Measurements from ENCODE around the gene RSBN1L. TPM values are rescaled to one million over a fixed set of nuclear protein-coding genes. Genes with fewer than 3 reads are reported as not detected.
A peak's percentile ranks its signal among the peaks of the same experiment; 100 is the strongest.
"Not testable (repeated sequence)": the region's sequence is repeated elsewhere in the genome, so short reads cannot be mapped to it uniquely, and the experiment has no call there.

The RSBN1L gene
- 10 to 100 TPM; 14.4 to 22.8 (median 18.3) TPM for polyA plus RNA-seq (ENCODE audit: insufficient read length in 10 of 10)
- long read RNA-seq, donor 1, full-length matches to known transcripts = 2 of 7 reads
- long read RNA-seq, donor 1, partial matches to known transcripts = 5 of 7 reads
- long read RNA-seq, donor 1, other reads (novel, unspliced or antisense) = 0 of 7 reads
- long read RNA-seq, donor 2, full-length matches to known transcripts = 1 of 6 reads
- long read RNA-seq, donor 2, partial matches to known transcripts = 5 of 6 reads
- long read RNA-seq, donor 2, other reads (novel, unspliced or antisense) = 0 of 6 reads
- long read RNA-seq, donor 3 = 0 reads
- long read RNA-seq, donor 4, full-length matches to known transcripts = 1 of 1 reads
- long read RNA-seq, donor 4, partial matches to known transcripts = 0 of 1 reads
- long read RNA-seq, donor 4, other reads (novel, unspliced or antisense) = 0 of 1 reads
- long read RNA-seq, donor 5 = 0 reads
- long read RNA-seq, donor 6, full-length matches to known transcripts = 2 of 2 reads
- long read RNA-seq, donor 6, partial matches to known transcripts = 0 of 2 reads
- long read RNA-seq, donor 6, other reads (novel, unspliced or antisense) = 0 of 2 reads
- long read RNA-seq, donor 7 = 0 reads
- long read RNA-seq, donor 8, full-length matches to known transcripts = 1 of 12 reads
- long read RNA-seq, donor 8, partial matches to known transcripts = 11 of 12 reads
- long read RNA-seq, donor 8, other reads (novel, unspliced or antisense) = 0 of 12 reads
- long read RNA-seq, donor 9 = 0 reads

DNA sequence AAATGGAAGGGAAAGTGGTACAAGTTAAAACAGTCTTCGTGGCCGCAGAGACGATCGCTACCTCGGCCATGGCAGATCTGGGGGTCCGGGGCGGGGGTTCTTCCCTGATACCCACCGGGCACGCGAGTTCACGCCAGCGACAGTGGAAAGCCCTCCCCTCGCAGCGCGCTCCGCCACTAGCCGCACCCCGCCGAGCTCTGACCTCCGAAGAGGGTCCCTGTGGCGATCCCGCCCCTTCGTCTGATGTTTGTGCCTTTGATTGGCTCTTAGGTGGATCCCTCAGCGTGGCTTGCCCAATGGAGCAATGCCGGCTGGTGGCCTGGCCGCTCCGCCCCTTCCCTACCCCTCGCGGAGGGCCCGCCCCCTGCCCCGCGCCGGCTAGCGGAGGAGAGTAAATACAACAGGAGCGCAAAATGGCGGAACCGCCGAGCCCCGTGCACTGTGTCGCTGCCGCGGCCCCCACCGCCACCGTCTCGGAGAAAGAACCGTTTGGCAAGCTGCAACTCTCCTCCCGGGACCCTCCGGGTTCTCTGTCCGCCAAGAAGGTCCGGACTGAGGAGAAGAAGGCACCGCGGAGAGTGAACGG, at the start of gene RSBN1L:
RSBN1L (plus strand) TSS at position 403 of the 586 bp plus-strand sequence; CDS start at position 414, 11 bp downstream.
- peak; percentile 98 to 99 (median 98) for DNase-seq

DNA sequence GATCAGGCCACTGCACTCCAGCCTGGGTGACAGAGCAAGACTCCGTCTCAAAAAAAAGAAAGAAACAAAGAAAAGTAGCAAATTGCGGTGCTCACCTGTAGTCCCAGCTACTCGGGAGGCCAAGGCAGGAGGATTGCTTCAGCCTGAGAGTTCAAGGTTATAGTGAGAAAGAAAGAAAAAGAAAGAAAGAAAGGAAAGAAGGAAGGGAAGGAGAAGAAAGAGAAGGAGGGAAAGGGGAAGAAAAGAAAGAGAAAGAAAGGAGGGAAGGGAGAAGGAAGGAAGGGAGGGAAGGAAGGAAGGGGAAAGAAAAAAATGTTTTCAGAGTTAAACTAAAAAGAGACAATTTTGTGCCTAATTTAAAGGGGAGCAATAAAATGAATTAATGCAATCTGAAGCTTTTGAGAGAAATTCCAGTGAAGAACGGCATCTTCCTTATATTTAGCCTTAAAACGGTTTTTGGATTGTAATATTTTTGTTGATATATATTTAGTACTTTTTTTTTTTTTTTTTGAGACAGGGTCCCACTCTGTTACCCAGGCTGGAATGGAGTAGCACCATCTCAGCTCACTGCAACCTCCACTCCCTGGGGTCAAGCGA, 47.4 kb upstream of the RSBN1L start:
- no peak for DNase-seq

DNA sequence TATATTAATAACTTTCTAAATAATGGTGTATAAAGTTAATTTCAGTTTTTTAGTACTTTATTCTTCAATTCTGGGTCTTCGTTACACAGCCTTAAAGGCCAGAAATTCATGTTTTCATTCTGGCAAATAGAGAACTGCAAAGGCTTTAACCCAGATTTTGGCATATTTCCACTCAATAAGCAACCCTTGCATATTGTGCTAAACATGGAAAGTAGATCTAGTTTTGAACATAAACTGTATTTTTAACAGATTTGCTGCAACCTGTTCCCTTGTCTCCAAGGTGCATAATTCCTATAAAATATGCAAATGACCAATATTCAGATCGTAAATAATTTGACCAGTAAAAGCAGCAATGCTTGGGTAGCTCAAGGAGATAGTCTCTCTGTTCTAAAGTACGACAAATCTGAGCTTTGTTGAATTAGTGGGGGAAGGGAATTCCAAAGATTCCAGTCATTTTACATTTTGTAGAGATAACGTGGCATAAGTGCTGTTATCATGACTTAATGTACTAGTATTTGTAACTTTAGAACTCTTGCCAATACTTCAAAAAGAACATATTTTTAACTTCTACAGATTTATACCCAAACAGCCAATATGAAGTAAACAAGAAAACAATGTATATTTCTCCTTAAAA, 46.4 kb upstream of the RSBN1L start:
- DNase-seq = peak in 1 of 3 donors; percentile 15

DNA sequence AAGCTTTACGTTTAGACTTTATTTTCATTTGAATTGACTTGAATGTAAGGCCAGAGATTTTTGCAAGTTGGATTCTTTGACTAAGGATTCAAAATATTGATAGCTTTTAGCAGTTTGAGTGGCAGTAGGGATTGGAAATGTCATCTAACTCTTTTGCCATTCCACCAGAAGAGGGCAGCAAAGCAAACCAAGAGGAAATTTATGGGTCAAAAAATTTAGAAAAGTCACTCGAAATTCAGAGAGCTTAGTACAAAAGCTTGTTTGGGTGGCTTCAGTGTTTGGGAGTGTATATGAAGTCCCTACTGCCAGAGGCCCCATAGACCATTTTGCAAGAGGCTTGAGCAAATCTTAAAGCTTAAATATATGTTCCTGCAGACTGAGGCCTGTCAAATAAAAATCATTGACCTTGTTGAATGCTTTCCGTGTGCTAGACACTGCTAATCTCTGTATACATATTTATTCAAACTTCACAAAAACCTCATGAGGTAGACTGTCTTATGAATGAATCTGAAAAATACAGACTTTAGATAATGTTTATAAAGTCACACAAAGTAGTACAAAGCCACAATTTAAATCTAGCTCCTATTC, 44.6 kb upstream of the RSBN1L start:
- peak; percentile 22 to 55 (median 34) for DNase-seq

DNA sequence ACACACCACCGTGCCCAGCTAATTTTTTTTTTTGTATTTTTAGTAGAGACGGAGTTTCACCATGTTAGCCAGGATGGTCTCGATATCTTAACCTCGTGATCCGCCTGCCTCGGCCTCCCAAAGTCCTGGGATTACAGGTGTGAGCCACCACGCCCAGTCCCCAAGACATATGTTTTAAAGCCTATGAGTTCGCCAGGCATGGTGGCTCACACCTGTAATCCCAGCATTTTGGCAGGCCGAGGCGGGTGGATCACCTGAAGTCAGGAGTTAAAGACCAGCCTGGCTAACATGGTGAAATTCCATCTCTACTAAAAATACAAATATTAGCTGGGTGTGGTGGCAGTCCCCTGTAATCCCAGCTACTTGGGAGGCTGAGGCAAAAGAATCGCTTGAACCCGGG, 43.4 kb upstream of the RSBN1L start:
- DNase-seq = not testable (repeated sequence)

DNA sequence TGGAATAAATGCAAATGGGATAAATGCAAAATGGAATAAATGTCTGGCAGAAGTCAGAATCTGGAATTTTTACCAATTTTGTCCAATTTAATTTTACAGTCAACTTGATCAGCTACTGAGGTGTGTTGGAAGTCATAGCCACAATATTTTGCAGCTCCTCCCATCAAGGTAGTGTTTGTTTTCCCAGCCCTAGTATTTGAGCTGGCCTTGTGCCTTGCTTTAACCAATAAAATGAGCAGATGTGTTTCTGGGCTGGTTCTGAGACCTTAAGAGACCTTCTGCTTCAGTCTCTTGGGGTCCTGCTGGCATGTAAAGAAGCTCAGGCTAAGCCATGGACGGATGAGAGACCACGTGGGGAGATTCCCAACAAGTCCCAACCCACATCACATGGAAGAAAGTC, 42.7 kb upstream of the RSBN1L start:
- DNase-seq = no peak

DNA sequence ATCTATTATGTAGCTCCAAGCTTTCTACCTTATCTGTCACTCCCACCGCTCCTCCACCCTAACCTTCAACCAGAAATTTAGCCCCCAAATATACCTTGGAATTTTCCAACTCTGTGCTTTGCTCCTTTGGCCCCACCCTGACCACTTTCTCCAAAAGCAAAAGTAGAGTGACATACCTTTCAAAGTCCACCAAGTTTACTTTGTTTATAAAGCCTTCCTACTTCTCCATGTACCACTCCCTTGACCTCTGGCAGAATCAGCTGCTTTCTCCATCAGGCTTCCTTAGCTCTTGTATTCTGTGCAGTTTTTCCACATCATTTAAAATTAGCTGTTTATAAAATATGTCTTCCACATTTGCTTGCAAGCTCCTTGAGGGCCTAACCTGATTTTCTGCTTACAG, 40.9 kb upstream of the RSBN1L start:
- DNase-seq = no peak

DNA sequence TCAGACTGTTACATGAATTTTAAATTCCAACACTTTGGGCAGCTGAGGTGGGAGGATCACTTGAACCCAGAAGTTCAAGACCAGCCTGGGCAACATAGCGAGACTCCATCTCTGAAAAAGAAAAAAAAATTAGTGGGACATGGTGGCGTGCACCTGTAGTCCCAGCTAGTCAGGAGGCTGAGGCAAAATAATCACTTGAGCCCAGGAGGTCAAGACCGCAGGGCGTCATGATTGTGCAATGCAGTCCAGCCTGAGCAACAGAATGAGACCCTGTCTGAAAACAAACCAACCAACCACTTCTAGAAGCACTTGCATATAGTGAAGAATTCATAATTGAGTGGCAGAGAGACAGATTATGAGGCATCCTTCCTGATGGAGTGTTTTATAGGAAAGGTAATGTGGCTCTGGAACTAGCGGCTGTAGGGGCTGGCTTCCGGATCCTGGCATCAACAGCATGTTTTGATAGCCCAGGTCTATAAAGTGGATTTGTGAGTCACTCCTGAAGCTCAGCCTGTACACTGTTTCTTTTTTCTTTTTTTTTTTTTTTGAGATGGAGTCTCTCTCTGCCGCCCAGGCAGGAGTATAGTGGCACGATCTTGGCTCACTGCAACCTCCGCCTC, 40.3 kb upstream of the RSBN1L start:
- DNase-seq = no peak

DNA sequence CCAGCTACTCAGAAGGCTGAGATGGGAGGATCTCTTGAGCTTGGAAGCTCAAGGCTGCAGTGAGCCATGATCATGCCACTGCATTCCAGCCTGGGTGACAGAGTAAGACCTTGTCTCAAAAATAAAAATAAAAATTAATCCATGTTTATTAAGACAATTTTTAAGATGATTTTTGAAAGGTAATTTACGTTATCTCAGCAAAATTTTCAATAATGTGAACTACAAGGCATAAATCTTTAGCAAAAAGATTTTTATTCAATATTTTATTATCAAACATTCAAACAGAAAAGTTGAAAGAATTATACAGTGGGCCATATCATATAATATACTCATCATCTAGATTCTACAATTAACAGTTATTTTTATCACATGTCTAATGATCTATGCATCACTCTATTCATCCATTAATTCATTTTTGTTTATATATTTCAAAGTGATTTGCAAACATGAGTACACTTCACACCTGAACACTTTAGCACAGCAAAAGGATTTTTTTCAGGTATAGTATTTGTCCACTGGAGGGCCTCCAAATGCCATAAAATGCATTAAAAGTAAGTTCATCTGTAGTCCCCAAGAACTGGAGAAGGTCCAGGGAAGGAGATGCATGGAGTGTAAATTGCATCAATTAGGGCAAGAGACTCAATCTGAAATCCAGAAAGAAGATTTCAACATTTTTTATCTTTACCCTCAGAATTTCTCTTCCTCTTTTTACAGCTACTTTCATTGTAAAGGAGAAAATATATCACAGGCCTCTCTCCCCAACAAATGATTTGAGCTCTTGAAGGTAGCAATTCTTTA, 38.6 kb upstream of the RSBN1L start:
- peak; percentile 36 to 60 (median 40) for DNase-seq

DNA sequence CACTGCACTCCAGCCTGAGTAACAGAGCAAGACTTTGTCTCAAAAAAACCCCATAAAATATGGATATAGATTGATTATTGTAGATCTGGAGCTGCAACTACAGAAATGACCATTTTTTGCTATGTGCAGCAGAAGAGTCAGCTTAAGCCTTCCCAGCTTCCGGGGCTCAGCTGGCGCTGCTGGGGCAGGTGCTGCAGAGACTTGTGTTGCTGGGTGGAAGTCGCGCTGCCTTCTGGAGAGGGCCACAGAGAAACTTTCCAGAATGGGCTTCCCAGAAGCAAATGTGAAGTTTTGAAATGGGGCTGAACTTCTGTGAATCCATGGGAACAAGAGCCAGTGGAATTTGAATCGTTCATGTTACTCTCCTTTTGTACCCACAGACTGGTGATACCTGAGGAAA, 37.3 kb upstream of the RSBN1L start:
- DNase-seq = no peak

DNA sequence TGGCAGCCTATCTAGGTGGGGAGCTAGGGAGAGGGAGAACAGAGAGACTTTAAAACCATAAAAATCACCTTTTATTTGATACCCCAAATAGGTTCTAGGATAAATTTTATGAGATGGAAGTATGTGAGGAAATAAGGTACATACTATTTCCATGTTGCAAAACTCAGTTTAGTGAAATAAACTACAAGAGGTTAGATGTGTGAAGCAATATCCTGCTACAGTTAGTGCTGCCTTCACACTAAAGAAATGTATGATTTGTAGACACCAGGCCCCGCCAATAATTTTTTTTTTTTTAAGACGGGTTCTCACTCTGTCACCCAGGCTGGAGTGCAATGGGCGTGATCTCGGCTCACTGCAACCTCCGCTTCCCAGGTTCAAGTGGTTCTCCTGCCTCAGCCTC, 34.4 kb upstream of the RSBN1L start:
- no peak for DNase-seq

DNA sequence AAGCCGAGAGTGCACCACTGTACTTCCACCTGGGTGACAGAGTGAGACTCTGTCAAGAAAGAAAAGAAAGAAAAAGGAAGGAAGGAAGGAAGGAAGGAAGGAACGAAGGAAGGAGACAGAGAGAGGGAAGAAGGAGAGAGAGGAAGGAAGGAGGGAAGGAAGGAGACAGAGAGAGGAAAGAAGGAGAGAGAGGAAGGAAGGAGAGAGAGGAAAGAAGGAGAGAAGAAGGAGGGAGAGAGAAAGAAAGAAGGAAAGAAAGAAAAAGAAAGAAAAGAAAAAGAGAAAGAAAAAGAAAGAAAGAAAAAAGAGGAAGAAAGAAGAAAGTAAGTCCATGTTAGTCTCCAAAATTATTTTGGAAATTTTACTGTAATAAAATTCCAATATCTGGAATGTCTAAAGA, 33.4 kb upstream of the RSBN1L start:
- no peak for DNase-seq

DNA sequence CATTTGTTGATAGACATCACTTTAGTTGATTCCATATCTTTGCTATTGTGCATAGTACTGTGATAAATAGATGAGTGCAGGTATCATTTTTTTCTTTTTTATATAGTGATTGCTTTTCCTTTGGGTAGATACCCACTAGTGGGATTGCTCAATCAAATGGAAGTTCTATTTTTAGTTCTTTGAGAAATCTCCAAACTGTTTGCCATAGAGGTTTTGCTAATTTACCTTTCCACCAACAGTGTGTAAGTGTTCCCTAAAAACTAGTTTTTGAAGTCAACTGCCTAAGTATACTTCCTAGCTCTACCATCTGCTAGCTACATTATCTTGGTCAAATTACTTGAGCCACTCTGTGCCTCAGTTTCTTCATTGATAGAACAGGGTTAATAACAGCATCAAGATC, 31.5 kb upstream of the RSBN1L start:
- DNase-seq = no peak

DNA sequence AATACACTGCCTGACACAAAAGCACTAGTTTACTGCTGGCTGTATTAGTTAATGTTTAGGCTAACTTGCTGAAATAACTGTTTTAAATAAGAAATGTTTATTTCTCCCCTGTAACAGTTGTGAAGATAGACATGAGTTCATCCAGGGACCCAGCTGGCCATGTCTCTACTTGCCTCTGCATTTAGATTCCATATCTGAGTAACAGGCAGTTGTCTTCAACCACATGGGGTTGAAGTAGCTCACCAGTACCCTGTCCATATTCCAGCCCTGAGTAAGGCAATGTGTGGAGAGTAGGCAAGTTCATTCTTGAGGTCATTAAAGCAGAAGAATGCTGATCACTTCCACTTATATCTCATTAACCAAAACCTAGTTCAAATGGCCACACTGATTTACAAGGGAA, 31.1 kb upstream of the RSBN1L start:
- no peak for DNase-seq

DNA sequence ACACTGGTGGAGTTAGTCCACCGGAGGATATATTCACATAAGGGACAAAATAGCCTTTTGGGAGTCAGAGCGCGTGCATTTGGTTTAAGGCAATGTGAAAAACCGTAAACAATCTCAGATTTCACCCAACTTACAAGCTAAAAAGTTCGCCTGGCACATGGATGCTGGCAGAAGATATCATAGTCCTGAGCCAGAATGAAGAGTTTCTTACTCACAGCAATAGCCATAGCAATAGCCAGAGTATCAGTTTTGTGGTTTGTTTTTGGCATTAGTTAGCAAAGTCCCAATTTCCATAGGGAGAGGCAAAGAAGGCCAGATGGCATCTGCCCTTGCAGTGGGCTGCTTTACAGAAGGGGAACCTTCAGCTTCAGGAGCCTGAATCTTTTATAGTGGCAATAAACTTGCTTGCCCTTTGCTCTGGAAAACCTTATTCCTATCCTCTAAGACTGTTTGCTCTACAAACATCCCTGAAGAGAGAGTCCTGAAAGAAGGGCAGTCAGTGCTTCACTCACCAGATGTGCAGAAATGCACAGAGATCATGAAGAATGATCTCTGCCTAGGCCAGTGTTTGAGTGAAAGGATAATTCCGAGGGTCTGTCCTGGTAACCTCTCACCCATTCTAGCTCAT, 28.7 kb upstream of the RSBN1L start:
- DNase-seq = peak in 1 of 3 donors; percentile 41

DNA sequence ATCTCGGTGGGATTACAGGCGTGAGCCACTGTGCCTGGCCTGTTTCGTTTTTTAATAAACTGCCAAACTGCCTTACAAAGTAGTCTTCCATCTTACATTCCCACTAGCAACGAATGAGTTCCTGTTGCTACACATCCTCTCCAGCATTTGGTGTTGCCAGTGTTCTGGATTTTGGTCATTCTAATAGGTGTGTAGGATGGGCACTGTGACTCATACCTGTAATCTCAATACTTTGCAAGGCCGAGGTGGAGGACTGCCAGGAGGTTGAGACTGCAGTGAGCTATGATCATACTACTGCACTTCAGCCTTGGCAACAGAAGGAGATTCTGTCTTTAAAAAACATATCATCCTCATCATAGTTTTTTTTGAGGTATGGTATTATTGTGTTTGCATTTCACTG, 21.4 kb upstream of the RSBN1L start:
- no peak for DNase-seq

DNA sequence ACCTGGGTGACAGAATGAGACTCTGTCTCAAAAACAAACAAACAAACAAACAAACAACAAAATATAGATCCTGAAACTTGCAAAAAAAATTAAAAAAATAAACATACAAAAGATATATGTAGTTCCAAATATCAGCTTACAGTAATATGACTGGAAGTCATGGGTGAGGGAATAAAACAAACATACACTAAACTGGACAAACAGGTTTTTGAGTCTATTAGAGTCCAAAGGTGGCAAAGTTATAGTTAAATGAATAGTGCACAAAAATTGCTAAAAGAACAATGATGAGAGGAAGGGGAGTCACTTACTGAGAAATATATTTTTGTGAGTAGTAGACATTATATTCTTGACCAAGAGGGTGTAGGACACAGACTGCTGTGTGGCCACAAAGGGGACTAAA, 16.7 kb upstream of the RSBN1L start:
- DNase-seq = no peak

DNA sequence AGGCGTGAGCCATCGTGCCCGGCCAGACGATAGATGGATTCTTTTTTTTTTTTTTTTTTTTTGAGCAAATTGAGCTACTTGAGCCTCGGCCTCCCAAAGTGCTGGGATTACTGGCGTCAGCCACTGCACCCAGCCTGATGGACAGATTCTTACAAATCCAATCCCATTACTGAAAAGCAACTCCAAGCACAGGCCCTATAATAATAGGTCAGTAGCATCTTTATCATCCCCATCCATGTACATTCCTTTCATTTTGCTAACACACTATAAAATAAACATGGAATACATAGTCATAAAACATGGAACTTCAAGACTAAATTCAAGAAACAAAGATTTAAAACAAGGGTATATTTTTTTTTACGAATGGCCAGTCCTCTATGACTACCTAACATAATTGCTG, 16.0 kb upstream of the RSBN1L start:
- DNase-seq = no peak

DNA sequence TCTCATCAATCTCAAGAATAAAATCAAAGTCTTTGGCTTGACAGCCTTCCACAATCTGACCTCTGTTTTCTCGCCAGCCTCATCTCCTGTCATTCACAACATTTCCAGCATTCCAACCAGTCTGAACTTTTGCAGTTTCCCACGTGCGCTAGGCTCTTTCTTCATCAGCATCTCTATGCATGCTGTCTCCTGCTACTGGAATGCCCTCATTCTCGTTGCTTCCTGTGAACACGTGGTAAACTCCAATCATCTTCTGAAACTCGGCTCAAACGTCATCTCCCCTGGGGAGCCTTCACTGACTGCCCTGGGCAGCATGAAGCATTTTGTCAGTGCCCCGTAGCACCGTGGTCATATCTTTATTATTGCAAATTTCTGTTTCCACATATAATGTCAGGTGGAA, 12.2 kb upstream of the RSBN1L start:
- peak; percentile 33 to 44 (median 40) for DNase-seq

DNA sequence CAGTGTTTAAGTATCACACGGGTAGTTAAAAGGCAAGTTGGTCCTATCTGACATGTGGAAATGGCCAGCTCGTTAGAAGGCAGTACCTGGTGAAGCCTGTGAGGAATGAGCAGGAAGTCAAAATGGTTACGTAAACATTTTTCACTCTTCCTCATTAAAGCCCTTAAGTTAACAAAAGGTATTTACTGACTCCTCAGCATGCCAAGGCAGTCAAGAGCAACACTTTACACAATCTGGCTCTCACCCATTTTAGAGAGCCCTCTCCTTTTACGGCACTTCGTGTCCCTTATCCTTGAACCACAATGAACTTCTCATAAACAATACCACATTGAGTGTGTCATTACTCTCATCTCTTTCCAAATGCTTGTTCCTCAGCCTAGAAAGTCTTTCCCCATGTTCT, 11.0 kb upstream of the RSBN1L start:
- no peak for DNase-seq

Data from muscle of back (tissue), 13 donors.